MCF 10A (cell line): ENCODE measurements around the gene CD2AP. TPM values are rescaled to one million over a fixed set of nuclear protein-coding genes. Genes with fewer than 3 reads are reported as not detected.
A peak's percentile ranks its signal among the peaks of the same experiment; 100 is the strongest.

Experiments
- Bru-seq: library from RNA; stranded (reverse); fragments of 400-500 nt; gene quantifications from one replicate; lab custom pipeline; 2021; lab: Mats Ljungman, UMichigan
- BruChase-seq, 2 experiments: library from RNA; stranded (reverse); fragments of 400-500 nt; gene quantifications; one replicate each; lab custom pipeline; 2021; lab: Mats Ljungman, UMichigan
- BruUV-seq: library from RNA; stranded (reverse); fragments of 400-500 nt; replicated peaks from 2 replicates; lab custom pipeline; 2021; lab: Mats Ljungman, UMichigan
- CTCF ChIA-PET: fragments of 300-600 bp; sonication (Branson Sonifier 250); formaldehyde crosslinking; extraction: SDS; loops from one replicate; lab custom pipeline; 2021; ENCODE audit warnings: antibody characterized with exemption, inconsistent platforms; lab: Yijun Ruan, JAX
- POLR2A ChIA-PET: fragments of 300-600, 350-650 bp; sonication (Branson Sonifier 250); formaldehyde crosslinking; extraction: SDS; loops from one replicate; lab custom pipeline; 2020; ENCODE audit warnings: antibody characterized with exemption, inconsistent platforms; lab: Yijun Ruan, JAX
- DNase-seq: peaks from one replicate; pipeline ENCODE4 v3.0.0-alpha.2; 2018; ENCODE audit not compliant: unreplicated experiment
- H3K27ac Mint-ChIP-seq: one replicate; pipeline ENCODE4 v1.8.0; 2022; ENCODE audit warnings: mild to moderate bottlenecking, low read depth, mixed read lengths; ENCODE audit not compliant: unreplicated experiment
- H3K27me3 Mint-ChIP-seq: one replicate; pipeline ENCODE4 v1.8.0; 2022; ENCODE audit warnings: mixed read lengths; ENCODE audit not compliant: insufficient read depth, unreplicated experiment
- H3K36me3 Mint-ChIP-seq: one replicate; pipeline ENCODE4 v1.8.0; 2022; ENCODE audit warnings: mild to moderate bottlenecking, moderate library complexity, mixed read lengths; ENCODE audit not compliant: insufficient read depth, unreplicated experiment
- H3K4me1 Mint-ChIP-seq: one replicate; pipeline ENCODE4 v1.8.0; 2022; ENCODE audit warnings: mixed read lengths; ENCODE audit not compliant: insufficient read depth, unreplicated experiment
- H3K4me3 Mint-ChIP-seq: one replicate; pipeline ENCODE4 v1.8.0; 2022; ENCODE audit warnings: mild to moderate bottlenecking, moderate library complexity, mixed read lengths; ENCODE audit not compliant: unreplicated experiment
- H3K9me3 Mint-ChIP-seq: one replicate; pipeline ENCODE4 v1.8.0; 2022; ENCODE audit warnings: mixed read lengths; ENCODE audit not compliant: unreplicated experiment
- CTCF ChIP-seq: fragments of 200-600 bp; IDR thresholded peaks from one replicate; pipeline ENCODE4 v1.8.0; 2022; ENCODE audit warnings: antibody characterized with exemption, mild to moderate bottlenecking; ENCODE audit not compliant: unreplicated experiment
- intact Hi-C: fragments of 100-400 bp; cut with micrococcal nuclease; formaldehyde crosslinking; loops from 2 replicates; pipeline ENCODE4 v1.14.1; 2022
- long read RNA-seq: library from polyadenylated mRNA; stranded (forward); transcript quantifications from one replicate; pipeline ENCODE4 v2.0.0, GENCODE V29; 2022
- total RNA-seq: library from RNA; stranded (reverse); gene quantifications from 2 replicates; pipeline ENCODE4 v1.2.3, GENCODE V29; 2022

Gene CD2AP
- total RNA-seq (35.7 and 40.3 TPM in 2 replicates), Bru-seq, nascent RNA (percentile 86 among the genes with signal in this experiment), BruChase-seq, experiment 1, labeled RNA remaining after a 6-hour chase (percentile 84 among the genes with signal in this experiment), BruChase-seq, experiment 2, labeled RNA remaining after a 2-hour chase (percentile 78 among the genes with signal in this experiment)
- long read RNA-seq, full-length matches to known transcripts, result 57 of 79 reads
- long read RNA-seq, partial matches to known transcripts, result 12 of 79 reads
- long read RNA-seq, other reads (novel, unspliced or antisense), result 10 of 79 reads

GRCh38 chr6:47477497-47478232, at the start of gene CD2AP:
CD2AP (plus strand) TSS chr6:47477789; CDS start chr6:47478245, 456 bp downstream.
- ChIA-PET POLR2A (interaction anchor here (0.5 to 5.0 kb wide), 29 partner anchors 8 to 1269 kb away, joined by 3 to 54 read pairs (median 4); no protein-coding TSS in a partner anchor), CTCF (interaction anchor here (0.5 to 6.7 kb wide), 5 partner anchors 12 to 114 kb away, joined by 3 to 41 read pairs (median 3); no protein-coding TSS in a partner anchor)
- no peak for TF ChIP-seq CTCF
- peaks cover 25% of the 10 kb centered on the region for H3K4me1 Mint-ChIP-seq
- no peaks in the 10 kb centered on the region for H3K27me3 Mint-ChIP-seq
- H3K27ac Mint-ChIP-seq, result peak within 1 kb of the TSS; percentile 93
- no peaks in the 10 kb centered on the region for H3K9me3 Mint-ChIP-seq
- no peaks in the 10 kb centered on the region for H3K36me3 Mint-ChIP-seq
- no TSS peak for BruUV-seq
- DNase-seq, result peak; percentile 88
- intact Hi-C loops, result loop anchor here (2.0 kb wide), 1 partner anchor 63 kb away; no protein-coding TSS in a partner anchor
- H3K4me3 Mint-ChIP-seq, result peak within 1 kb of the TSS; percentile 87

GRCh38 chr6:47428288-47428687, 49.3 kb upstream of the CD2AP start:
- Mint-ChIP-seq H3K4me1 (no peaks in the 10 kb centered on the region), H3K36me3 (no peaks in the 10 kb centered on the region), H3K4me3 (no peak overlapping the region), H3K27me3 (no peaks in the 10 kb centered on the region), H3K9me3 (peaks cover 16% of the 10 kb centered on the region), H3K27ac (no peak overlapping the region)
- ChIA-PET CTCF (no interaction called here), POLR2A (no interaction called here)
- no peak for DNase-seq
- TF ChIP-seq CTCF, result no peak
- BruUV-seq, result no TSS peak
- intact Hi-C loops, result no loop called here

GRCh38 chr6:47428746-47429664, 48.6 kb upstream of the CD2AP start:
- no peak overlapping the region for H3K27ac Mint-ChIP-seq

More at GRCh38 chr6:47428746-47429664, 48.6 kb upstream of the CD2AP start:
- ChIA-PET CTCF (no interaction called here), POLR2A (no interaction called here)
- DNase-seq, result no peak
- BruUV-seq, result no TSS peak
- no peaks in the 10 kb centered on the region for H3K27me3 Mint-ChIP-seq
- TF ChIP-seq CTCF, result no peak
- intact Hi-C loops, result no loop called here
- peaks cover 16% of the 10 kb centered on the region for H3K9me3 Mint-ChIP-seq
- H3K4me3 Mint-ChIP-seq, result no peak overlapping the region
- H3K36me3 Mint-ChIP-seq, result no peaks in the 10 kb centered on the region
- H3K4me1 Mint-ChIP-seq, result no peaks in the 10 kb centered on the region
